Tibial nerve (tissue), 4 donors: ENCODE data around the gene JUN.

Experiments used
- CTCF ChIP-seq, 5 experiments: fragments of 200-600 bp in 3 of 5; fragments of 450-650 bp in 2 of 5; sonication (generic) in 3 of 5; IDR thresholded peaks; one replicate each; pipeline ENCODE4 v1.5.1; 2016 to 2019; ENCODE audit warnings: antibody characterized with exemption in 5 of 5, mild to moderate bottlenecking in 3 of 5, moderate library complexity in 2 of 5
- EP300 ChIP-seq, 2 donors: sonication (generic); formaldehyde crosslinking; IDR thresholded peaks; one replicate each; pipeline ENCODE4 v1.6.1; 2017; ENCODE audit warnings: antibody characterized with exemption in 2 of 2, mild to moderate bottlenecking in 1 of 2
- POLR2A ChIP-seq, 2 donors: fragments of 450-650 bp; IDR thresholded peaks; one replicate each; pipeline ENCODE4 v1.6.1; 2017; ENCODE audit warnings: antibody characterized with exemption in 2 of 2, mild to moderate bottlenecking in 2 of 2, moderate library complexity in 2 of 2

- TF ChIP-seq POLR2A (IDR thresholded peaks at IDR 0.05) (no peak), CTCF (IDR thresholded peaks at IDR 0.05) (no peak), EP300 (IDR thresholded peaks at IDR 0.05) (no peak)
Measured at GRCh38 chr1:58767143-58767542, 16.7 kb downstream of the JUN start.
